ENCODE data around the gene UNC79. TPM values are rescaled to one million over a fixed set of nuclear protein-coding genes. Genes with fewer than 3 reads are reported as not detected.
A peak's percentile ranks its signal among the peaks of the same experiment; 100 is the strongest.

Gene UNC79
- total RNA-seq, 1 donor from 2014 or later: 0.18 TPM

GRCh38 chr14:93540235-93540634 lies 109.5 kb downstream of the UNC79 start:
- Histone ChIP-seq H3K27ac (no peak overlapping the region), H3K4me3 (no peak overlapping the region), H3K4me1 (no peaks in the 10 kb centered on the region), H3K9me3 (no peaks in the 10 kb centered on the region), H3K27me3 (ENCODE audit: low read depth) (no peaks in the 10 kb centered on the region), H3K36me3 (no peaks in the 10 kb centered on the region)
- intact Hi-C loops (cut with DNase I): no loop called here
- DNase-seq: no peak
- TF ChIP-seq CTCF (IDR thresholded peaks at IDR 0.05): no peak
- no peak for ATAC-seq

GRCh38 chr14:93543766-93544165 lies 113.0 kb downstream of the UNC79 start:
- ATAC-seq: no peak
- Histone ChIP-seq H3K27me3 (ENCODE audit: low read depth) (no peaks in the 10 kb centered on the region), H3K9me3 (no peaks in the 10 kb centered on the region), H3K4me3 (no peak overlapping the region), H3K36me3 (no peaks in the 10 kb centered on the region), H3K4me1 (no peaks in the 10 kb centered on the region), H3K27ac (no peak overlapping the region)
- intact Hi-C loops (cut with DNase I): no loop called here
- no peak for DNase-seq
- peak; percentile 32 for TF ChIP-seq CTCF (IDR thresholded peaks at IDR 0.05)

GRCh38 chr14:93544212-93544611 lies 113.5 kb downstream of the UNC79 start:
- H3K4me1 ChIP-seq: no peaks in the 10 kb centered on the region
- no peaks in the 10 kb centered on the region for H3K36me3 ChIP-seq
- H3K9me3 ChIP-seq: no peaks in the 10 kb centered on the region
- TF ChIP-seq CTCF (IDR thresholded peaks at IDR 0.05): no peak
- no peaks in the 10 kb centered on the region for H3K27me3 ChIP-seq (ENCODE audit: low read depth)
- intact Hi-C loops (cut with DNase I): no loop called here
- no peak overlapping the region for H3K4me3 ChIP-seq
- no peak for DNase-seq
- ATAC-seq: no peak
- no peak overlapping the region for H3K27ac ChIP-seq

GRCh38 chr14:93546642-93547041 lies 115.9 kb downstream of the UNC79 start:
- no peak for ATAC-seq
- intact Hi-C loops (cut with DNase I): no loop called here

GRCh38 chr14:93548102-93548843 lies 117.5 kb downstream of the UNC79 start:
- H3K27me3 ChIP-seq (ENCODE audit: low read depth): no peaks in the 10 kb centered on the region
- H3K36me3 ChIP-seq: no peaks in the 10 kb centered on the region
- intact Hi-C loops (cut with DNase I): no loop called here
- ATAC-seq (no peak), DNase-seq (no peak)
- H3K4me3 ChIP-seq: no peak overlapping the region
- no peaks in the 10 kb centered on the region for H3K9me3 ChIP-seq
- no peak overlapping the region for H3K27ac ChIP-seq
- no peak for TF ChIP-seq CTCF (IDR thresholded peaks at IDR 0.05)
- H3K4me1 ChIP-seq: no peaks in the 10 kb centered on the region

More at GRCh38 chr14:93546642-93547041, 115.9 kb downstream of the UNC79 start:
- TF ChIP-seq CTCF (IDR thresholded peaks at IDR 0.05): no peak
- no peak for DNase-seq
- Histone ChIP-seq H3K4me1 (no peaks in the 10 kb centered on the region), H3K36me3 (no peaks in the 10 kb centered on the region), H3K27ac (no peak overlapping the region), H3K9me3 (no peaks in the 10 kb centered on the region), H3K4me3 (no peak overlapping the region), H3K27me3 (ENCODE audit: low read depth) (no peaks in the 10 kb centered on the region)

Measured in lower lobe of right lung (tissue), 2 donors.